RWPE2 (cell line): Measurements from ENCODE around the gene SCN5A.
A peak's percentile ranks its signal among the peaks of the same experiment; 100 is the strongest.

Experiments used
- ATAC-seq: fragments of 200-7000 bp; cut with Tn5 transposase; 3 replicates; pipeline ENCODE4 v1.9.1; 2021; ENCODE audit warnings: low read depth
- DNase-seq: peaks from one replicate; pipeline ENCODE4 v3.0.0-alpha.2; 2020; ENCODE audit warnings: low spot score
- H3K27ac ChIP-seq: fragments of 450-650 bp; 2 replicates; pipeline ENCODE4 v1.5.1; 2017; ENCODE audit warnings: mild to moderate bottlenecking; ENCODE audit not compliant: poor library complexity, severe bottlenecking
- H3K27me3 ChIP-seq: fragments of 250-450 bp; sonication (Bioruptor Pico); 2 replicates; pipeline ENCODE4 v1.5.1; 2021; ENCODE audit warnings: mild to moderate bottlenecking, moderate library complexity; ENCODE audit not compliant: insufficient read depth, poor library complexity, severe bottlenecking
- H3K36me3 ChIP-seq: fragments of 250-450 bp; sonication (Bioruptor Pico); 2 replicates; pipeline ENCODE4 v1.5.1; 2020; ENCODE audit warnings: low read depth, mild to moderate bottlenecking, moderate library complexity
- H3K4me1 ChIP-seq: fragments of 250-450 bp; sonication (Bioruptor Pico); 2 replicates; pipeline ENCODE4 v1.5.1; 2021; ENCODE audit warnings: mild to moderate bottlenecking, moderate library complexity; ENCODE audit not compliant: insufficient read depth, poor library complexity, severe bottlenecking
- H3K4me3 ChIP-seq: fragments of 250-450 bp; sonication (Bioruptor Pico); 2 replicates; pipeline ENCODE4 v1.5.1; 2021; ENCODE audit warnings: mild to moderate bottlenecking, moderate library complexity; ENCODE audit not compliant: severe bottlenecking
- H3K9me3 ChIP-seq: fragments of 250-450 bp; sonication (Bioruptor Pico); 2 replicates; pipeline ENCODE4 v1.5.1; 2021; ENCODE audit warnings: mild to moderate bottlenecking, moderate library complexity; ENCODE audit not compliant: severe bottlenecking
- CTCF ChIP-seq: fragments of 450-650 bp; IDR thresholded peaks from one replicate; pipeline ENCODE4 v1.5.1; 2017; ENCODE audit warnings: mild to moderate bottlenecking, moderate library complexity; ENCODE audit not compliant: poor library complexity, severe bottlenecking

The SCN5A gene

DNA sequence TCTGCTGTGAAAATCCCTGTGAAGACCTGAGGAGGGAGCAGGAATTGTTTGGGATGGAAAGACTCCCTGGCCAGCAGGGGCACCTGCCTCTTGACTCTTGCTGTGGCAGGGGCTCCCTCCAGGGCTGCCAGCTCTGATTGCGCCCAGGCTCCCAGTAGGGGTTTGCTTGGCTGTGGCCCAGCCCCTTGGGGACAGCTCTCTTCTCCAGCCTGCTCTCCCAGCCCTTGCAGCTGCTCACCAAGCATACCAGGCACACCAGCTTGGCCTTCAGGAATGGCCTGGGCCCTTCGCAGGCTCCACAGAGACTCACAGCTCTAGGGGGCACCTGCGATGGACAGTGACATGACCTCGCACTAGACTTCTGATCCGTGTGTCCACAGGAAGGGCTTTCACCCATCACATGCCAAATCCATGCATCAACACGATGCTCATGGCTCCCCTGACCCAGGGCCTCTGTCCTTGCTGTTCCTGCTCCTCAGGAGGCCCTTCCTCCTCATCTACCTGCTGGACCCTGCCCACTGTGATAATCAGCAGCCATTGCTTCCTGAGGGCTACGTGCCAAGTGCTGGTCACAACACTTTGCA, 61.8 kb downstream of the SCN5A start:
- Histone ChIP-seq H3K4me3 (no peak overlapping the region), H3K27ac (no peak overlapping the region), H3K4me1 (no peaks in the 10 kb centered on the region), H3K27me3 (peaks cover 3% of the 10 kb centered on the region), H3K9me3 (no peaks in the 10 kb centered on the region), H3K36me3 (no peaks in the 10 kb centered on the region)
- no peak for ATAC-seq
- peak; percentile 34 for DNase-seq
- no peak for TF ChIP-seq CTCF

DNA sequence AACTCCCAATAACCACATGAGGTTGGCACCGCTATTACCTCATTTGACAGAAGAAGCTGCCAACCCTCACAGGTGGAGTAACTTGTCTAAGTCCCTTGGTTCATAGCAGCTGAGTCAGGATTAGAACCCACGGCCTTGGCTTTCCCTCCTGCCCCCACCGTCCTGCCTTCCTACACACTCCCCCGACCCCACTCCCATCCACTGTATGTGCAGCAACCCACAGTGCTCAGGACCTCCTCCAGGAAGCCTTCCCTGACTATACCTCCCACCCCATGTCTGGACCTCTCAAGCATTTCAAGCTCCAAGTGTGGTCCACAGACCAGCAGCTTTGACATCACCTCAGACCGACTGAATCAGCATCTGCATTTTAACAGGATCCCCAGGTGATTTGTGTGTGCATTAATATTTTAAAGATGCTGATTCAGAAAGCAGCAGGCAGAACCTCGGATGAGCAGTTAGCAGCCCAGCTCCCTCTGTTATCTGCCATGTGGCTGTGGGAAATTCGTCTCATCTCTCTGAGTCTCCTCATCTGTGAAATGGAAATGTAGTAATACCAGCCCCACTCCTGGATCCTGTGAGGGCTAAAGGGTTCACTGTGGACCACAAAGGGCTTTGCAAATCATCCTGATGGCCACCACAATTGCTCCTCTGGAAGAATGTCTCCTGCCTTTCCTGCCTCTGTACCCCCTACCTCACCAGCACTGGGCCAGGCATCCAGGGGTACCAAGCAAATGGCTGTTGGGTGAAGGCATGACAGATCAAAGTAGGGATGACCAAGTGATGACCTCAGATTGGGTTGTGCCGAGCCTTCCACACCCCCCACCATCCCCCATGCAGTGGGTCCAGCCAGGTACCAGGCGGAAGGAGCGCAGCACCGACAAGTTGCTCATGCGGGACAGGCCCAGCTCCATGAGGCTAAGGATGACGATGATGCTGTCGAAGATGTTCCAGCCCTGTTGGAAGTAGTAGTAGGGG, 62.7 kb downstream of the SCN5A start:
- TF ChIP-seq CTCF, result no peak
- Histone ChIP-seq H3K9me3 (no peaks in the 10 kb centered on the region), H3K27ac (no peak overlapping the region), H3K4me1 (no peaks in the 10 kb centered on the region), H3K36me3 (no peaks in the 10 kb centered on the region), H3K27me3 (no peaks in the 10 kb centered on the region), H3K4me3 (no peak overlapping the region)
- no peak for ATAC-seq
- peak; percentile 34 for DNase-seq

GRCh38 chr3:38585791-38586420, 63.6 kb downstream of the SCN5A start:
- peak; percentile 29 for DNase-seq
- ATAC-seq, result no peak
- Histone ChIP-seq H3K9me3 (no peaks in the 10 kb centered on the region), H3K36me3 (no peaks in the 10 kb centered on the region), H3K27me3 (no peaks in the 10 kb centered on the region), H3K4me1 (no peaks in the 10 kb centered on the region), H3K4me3 (no peak overlapping the region), H3K27ac (no peak overlapping the region)
- no peak for TF ChIP-seq CTCF

DNA sequence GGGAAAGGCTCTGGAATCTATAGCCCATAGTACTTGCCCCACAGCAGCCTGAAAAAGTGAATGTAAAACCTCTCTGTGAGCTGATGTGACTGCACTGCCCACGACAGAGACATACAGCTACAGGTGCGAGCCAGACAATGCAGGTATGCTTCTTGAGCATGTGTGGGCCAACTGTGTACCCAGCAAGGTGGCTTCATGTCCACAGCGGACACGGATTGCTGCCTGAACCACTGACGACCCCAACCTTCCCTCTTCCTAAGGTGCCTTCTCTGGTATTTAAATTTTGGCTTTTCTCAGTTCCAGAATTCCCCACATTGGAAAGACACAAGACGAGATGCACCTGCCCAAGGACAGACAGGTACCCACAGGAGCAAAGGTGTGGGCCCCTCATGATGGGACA, 65.8 kb downstream of the SCN5A start:
- ATAC-seq, result no peak
- no peak for TF ChIP-seq CTCF
- H3K4me3 ChIP-seq, result no peak overlapping the region
- H3K27me3 ChIP-seq, result no peaks in the 10 kb centered on the region
- DNase-seq, result no peak
- H3K4me1 ChIP-seq, result no peaks in the 10 kb centered on the region
- H3K27ac ChIP-seq, result no peak overlapping the region
- H3K36me3 ChIP-seq, result no peaks in the 10 kb centered on the region
- no peaks in the 10 kb centered on the region for H3K9me3 ChIP-seq
